Upper lobe of left lung (tissue), 4 donors: ENCODE results near the gene MARK1.

Experiments
- CTCF ChIP-seq, 6 experiments: fragments of 450-650 bp in 4 of 6; fragments of 200-600 bp in 2 of 6; sonication (generic) in 2 of 6; IDR thresholded peaks; one replicate each; pipeline ENCODE4 v1.5.1; 2016 to 2019; ENCODE audit warnings: antibody characterized with exemption in 6 of 6
- EP300 ChIP-seq, 4 donors: sonication (generic); formaldehyde crosslinking; IDR thresholded peaks; one replicate each; pipeline ENCODE4 v1.5.1; 2017; ENCODE audit warnings: antibody characterized with exemption in 4 of 4, control low read depth in 2 of 4
- POLR2A ChIP-seq, 4 donors: fragments of 450-650 bp; IDR thresholded peaks; one replicate each; pipeline ENCODE4 v1.5.1; 2016 to 2017; ENCODE audit warnings: antibody characterized with exemption in 4 of 4, mild to moderate bottlenecking in 2 of 4
- POLR2AphosphoS5 ChIP-seq, 2 donors: sonication (generic); formaldehyde crosslinking; IDR thresholded peaks; one replicate each; pipeline ENCODE4 v1.5.1; 2017; ENCODE audit warnings: antibody characterized with exemption in 2 of 2

- TF ChIP-seq CTCF (IDR thresholded peaks at IDR 0.05) (no peak), EP300 (IDR thresholded peaks at IDR 0.05) (no peak), POLR2A (IDR thresholded peaks at IDR 0.05) (no peak), POLR2AphosphoS5 (IDR thresholded peaks at IDR 0.05) (no peak)
These were observed 88.9 kb downstream of the MARK1 start for GRCh38 chr1:220616836-220617235.
